Right cardiac atrium (tissue), 5 donors: ENCODE results near the gene SDF4. TPM values are rescaled to one million over a fixed set of nuclear protein-coding genes. Genes with fewer than 3 reads are reported as not detected.
"Not testable (repeated sequence)": the region's sequence is repeated elsewhere in the genome, so short reads cannot be mapped to it uniquely, and the experiment has no call there.

Source experiments
- ATAC-seq, 2 donors: fragments of 200-7000 bp; cut with Tn5 transposase; one replicate each; pipeline versions ENCODE4 v1.8.0 to v1.9.1; 2020; ENCODE audit warnings: moderate library complexity in 2 of 2, mild to moderate bottlenecking in 1 of 2
- DNase-seq, 3 donors: peaks; one replicate each; pipeline ENCODE4 v3.0.0-alpha.2; 2020
- H3K27ac ChIP-seq: one replicate; pipeline ENCODE4 v1.5.1; 2013; ENCODE audit warnings: mild to moderate bottlenecking, low read length, control low read depth, moderate library complexity
- H3K27me3 ChIP-seq: one replicate; pipeline ENCODE4 v1.6.1; 2013; ENCODE audit not compliant: control insufficient read depth, insufficient read depth
- H3K4me1 ChIP-seq: one replicate; pipeline ENCODE4 v1.6.1; 2013; ENCODE audit warnings: low read length; ENCODE audit not compliant: control insufficient read depth, insufficient read depth
- H3K4me3 ChIP-seq: one replicate; pipeline ENCODE4 v1.5.1; 2013; ENCODE audit warnings: low read length, control low read depth
- H3K9me3 ChIP-seq: one replicate; pipeline ENCODE4 v1.6.1; 2013; ENCODE audit warnings: low read length; ENCODE audit not compliant: control insufficient read depth
- WGBS: extraction: QIAGEN DNeasy Blood & Tissue Kit; methylation state at CpG from one replicate; pipeline ENCODE4 v1.1.7; 2013; 5-methylcytosine and 5-hydroxymethylcytosine counted together
- intact Hi-C, 4 donors: fragments of 100-400 bp; cut with DNase I; formaldehyde crosslinking; loops; one replicate each; pipeline versions ENCODE4 v1.11.0 to v1.14.0; 2022 to 2023
- polyA plus RNA-seq: library from polyadenylated mRNA; stranded (reverse); fragments of 200-250 nt; gene quantifications from one replicate; pipeline ENCODE4 v1.2.3, GENCODE V29; 2013
- total RNA-seq, 4 donors: library from RNA; stranded (reverse); fragmentation: NEBNext Ultra II Directional; extraction: Animal tissue kit (Norgen Biotek cat#: 25700); gene quantifications; one replicate each; pipeline ENCODE4 v1.2.1, GENCODE V29; 2021
- donor health status: healthy with polysubstance abuse.
- donor health status: DM: no; HTN: yes; CAD: no.
- donor health status: DM: no; HTN: no; CAD: no.
- donor health status: DM: no; HTN: yes; CAD: no; lungs with severe emphysema.
- donor health status: DM: yes; HTN: yes; CAD: no.

Gene SDF4
- total and polyA plus RNA-seq, 5 donors = 156 to 215 (median 166) TPM

GRCh38 chr1:1179983-1180861, 51.6 kb downstream of the SDF4 start:
- Histone ChIP-seq H3K4me3 (no peak overlapping the region), H3K27me3 (no peaks in the 10 kb centered on the region), H3K4me1 (no peaks in the 10 kb centered on the region), H3K27ac (no peak overlapping the region), H3K9me3 (no peaks in the 10 kb centered on the region)
- intact Hi-C loops = no loop called here
- 67% methylated on average over 51 of the region's 51 CpGs for WGBS
- DNase-seq = peak in 2 of 3 donors; percentile 38 to 56
- no peak for ATAC-seq

- ATAC-seq (no peak), DNase-seq (peak in 2 of 3 donors; percentile 42 to 46)
- intact Hi-C loops = no loop called here
- Histone ChIP-seq H3K27ac (no peak overlapping the region), H3K27me3 (no peaks in the 10 kb centered on the region), H3K4me1 (no peaks in the 10 kb centered on the region), H3K9me3 (no peaks in the 10 kb centered on the region), H3K4me3 (no peak overlapping the region)
- WGBS = 80% methylated on average over 25 of the region's 25 CpGs
These were observed 52.3 kb downstream of the SDF4 start for GRCh38 chr1:1179346-1179982.

GRCh38 chr1:1178794-1179331, 52.9 kb downstream of the SDF4 start:
- H3K4me3 ChIP-seq = no peak overlapping the region
- ATAC-seq = no peak
- no peaks in the 10 kb centered on the region for H3K4me1 ChIP-seq
- peak in 2 of 3 donors; percentile 42 to 51 for DNase-seq
- intact Hi-C loops = no loop called here
- 86% methylated on average over 32 of the region's 32 CpGs for WGBS
- no peaks in the 10 kb centered on the region for H3K9me3 ChIP-seq
- H3K27me3 ChIP-seq = no peaks in the 10 kb centered on the region
- no peak overlapping the region for H3K27ac ChIP-seq

- H3K27me3 ChIP-seq = no peaks in the 10 kb centered on the region
- no peak overlapping the region for H3K4me3 ChIP-seq
- intact Hi-C loops = no loop called here
- 80% methylated on average over 21 of the region's 21 CpGs for WGBS
- H3K9me3 ChIP-seq = no peaks in the 10 kb centered on the region
- DNase-seq (peak in 2 of 3 donors; percentile 9 to 34), ATAC-seq (no peak)
- H3K4me1 ChIP-seq = no peaks in the 10 kb centered on the region
- no peak overlapping the region for H3K27ac ChIP-seq
These were observed 54.2 kb downstream of the SDF4 start for GRCh38 chr1:1177452-1178206.

- no peak for DNase-seq
- no peak overlapping the region for H3K27ac ChIP-seq
- no peak for ATAC-seq
- intact Hi-C loops = no loop called here
- H3K27me3 ChIP-seq = no peaks in the 10 kb centered on the region
- no peaks in the 10 kb centered on the region for H3K9me3 ChIP-seq
- 79% methylated on average over 7 of the region's 7 CpGs for whole genome bisulfite sequencing
- no peak overlapping the region for H3K4me3 ChIP-seq
- no peaks in the 10 kb centered on the region for H3K4me1 ChIP-seq
These were observed 54.9 kb downstream of the SDF4 start for GRCh38 chr1:1176931-1177330.

- DNase-seq = peak in 2 of 3 donors; percentile 18 to 35
- intact Hi-C loops = not testable (repeated sequence)
- 32% methylated on average over 22 of the region's 22 CpGs for WGBS
These were observed 55.6 kb downstream of the SDF4 start for GRCh38 chr1:1176063-1176761.

GRCh38 chr1:1175221-1176062, 56.4 kb downstream of the SDF4 start:
- no peak overlapping the region for H3K4me3 ChIP-seq
- intact Hi-C loops = no loop called here
- peak in 1 of 3 donors; percentile 20 for DNase-seq
- no peaks in the 10 kb centered on the region for H3K27me3 ChIP-seq
- H3K9me3 ChIP-seq = no peaks in the 10 kb centered on the region
- ATAC-seq = no peak
- no peak overlapping the region for H3K27ac ChIP-seq
- no peaks in the 10 kb centered on the region for H3K4me1 ChIP-seq
- 85% methylated on average over 29 of the region's 29 CpGs for WGBS

More at GRCh38 chr1:1176063-1176761, 55.6 kb downstream of the SDF4 start:
- not testable (repeated sequence) for H3K27me3 ChIP-seq, H3K27ac ChIP-seq, H3K4me3 ChIP-seq, ATAC-seq, H3K4me1 ChIP-seq, H3K9me3 ChIP-seq

- peak; percentile 7 to 18 for ATAC-seq
- H3K9me3 ChIP-seq = no peaks in the 10 kb centered on the region
- no peaks in the 10 kb centered on the region for H3K27me3 ChIP-seq
- no peaks in the 10 kb centered on the region for H3K4me1 ChIP-seq
- no peak within 1 kb of the TSS for H3K27ac ChIP-seq
- intact Hi-C loops = no loop called here
- H3K4me3 ChIP-seq = no peak within 1 kb of the TSS
- peak in 2 of 3 donors; percentile 54 to 60 for DNase-seq
- WGBS = 19% methylated on average over 35 of the region's 35 CpGs
These were observed 57.9 kb downstream of the SDF4 start, which contains the start of gene TTLL10 for GRCh38 chr1:1173793-1174415. TTLL10 (plus strand) TSS chr1:1173880; CDS start chr1:1179216, 5,336 bp downstream.

- intact Hi-C loops = no loop called here
- ATAC-seq (no peak), DNase-seq (peak in 1 of 3 donors; percentile 28)
- no peak overlapping the region for H3K4me3 ChIP-seq
- WGBS = 54% methylated on average over 32 of the region's 32 CpGs
- no peak overlapping the region for H3K27ac ChIP-seq
- H3K9me3 ChIP-seq = no peaks in the 10 kb centered on the region
- H3K27me3 ChIP-seq = no peaks in the 10 kb centered on the region
- no peaks in the 10 kb centered on the region for H3K4me1 ChIP-seq
These were observed 58.6 kb downstream of the SDF4 start for GRCh38 chr1:1173061-1173792.
